ENCODE measurements around the gene PRCD. TPM values are rescaled to one million over a fixed set of nuclear protein-coding genes. Genes with fewer than 3 reads are reported as not detected.

Gene PRCD
- total RNA-seq, 1 donor from 2014 or later, result 21.4 TPM

DNA sequence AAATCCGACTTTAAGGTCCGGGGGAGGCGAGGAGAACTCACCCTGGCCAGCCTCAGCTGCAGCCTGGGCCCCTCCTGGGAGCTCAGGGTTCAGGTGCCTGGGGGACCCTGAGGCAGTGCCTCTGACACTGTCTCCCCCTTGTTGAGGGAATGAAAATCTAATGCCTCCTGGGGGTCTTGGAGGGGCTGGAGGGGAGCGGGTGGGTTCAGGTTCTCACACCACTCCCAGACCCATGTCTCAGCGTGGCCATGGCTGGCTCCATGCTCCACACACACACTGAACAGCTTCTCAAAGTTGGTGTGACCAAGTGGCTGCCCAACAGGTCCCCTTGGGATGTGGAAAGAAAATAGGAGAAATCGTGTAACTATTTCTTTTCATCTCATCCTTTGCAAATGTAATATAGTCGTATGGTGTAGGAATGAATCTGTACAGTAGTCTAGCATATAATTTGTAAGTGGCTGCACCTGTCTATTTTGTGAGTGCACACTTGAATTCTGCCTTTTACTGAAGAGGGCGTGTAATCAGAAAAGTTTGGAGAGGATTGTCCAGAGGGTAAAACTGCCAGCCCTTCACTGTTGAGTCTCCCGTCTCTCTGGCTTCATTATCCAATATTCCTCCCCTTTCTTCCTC, 788 bp upstream of the PRCD start:
- Histone ChIP-seq H3K4me3 (peak overlapping the region; percentile 55), H3K4me1 (peaks cover 69% of the 10 kb centered on the region)

DNA sequence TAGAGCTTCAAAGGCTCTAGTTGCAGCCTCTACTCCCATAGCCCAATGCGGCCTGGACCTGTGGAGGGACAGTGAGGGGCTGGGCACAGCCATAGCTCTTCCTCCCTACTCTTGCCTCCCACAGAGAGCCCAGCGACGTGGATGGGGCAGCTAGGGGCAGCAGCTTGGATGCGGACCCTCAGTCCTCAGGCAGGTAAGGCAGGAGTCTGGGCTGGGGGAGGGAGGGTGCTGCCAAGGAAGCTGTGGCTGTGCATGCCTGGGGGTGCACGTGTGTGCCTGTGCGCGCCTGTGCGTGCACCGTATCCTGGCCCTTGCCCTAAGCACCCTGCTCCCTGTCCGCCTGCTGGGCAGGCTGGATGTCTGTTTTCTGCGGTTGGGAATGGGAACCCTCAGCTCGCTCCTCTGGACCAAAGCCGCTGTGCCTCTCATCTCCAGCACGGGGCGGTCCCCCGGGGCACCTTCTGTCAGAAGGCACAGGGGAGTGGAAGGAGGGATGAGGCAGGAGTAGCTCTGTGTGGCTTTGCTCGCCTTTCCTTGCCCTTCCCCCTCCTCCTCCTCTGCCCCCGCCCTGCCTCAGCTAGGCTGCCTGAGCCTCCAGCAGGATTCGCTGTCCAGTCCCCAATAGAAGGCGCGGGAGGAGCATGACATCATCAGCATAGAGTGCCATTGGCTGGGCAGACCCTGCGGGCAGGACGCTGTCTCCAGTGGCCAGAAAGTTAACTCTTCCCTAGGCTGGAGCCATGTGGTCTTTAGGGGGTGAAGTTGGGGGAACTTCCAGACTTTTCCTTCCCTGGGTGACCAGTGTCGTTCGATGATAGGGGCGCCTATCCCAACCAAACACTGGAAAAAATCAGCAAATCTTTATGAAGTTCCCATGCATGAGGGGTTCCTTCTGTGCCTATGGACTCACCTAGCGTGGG, 797 bp downstream of the PRCD start:
- Histone ChIP-seq H3K4me3 (peak overlapping the region; percentile 20 to 47), H3K27ac (peak overlapping the region; percentile 54), H3K4me1 (peaks cover 68% of the 10 kb centered on the region), H3K9me3 (no peaks in the 10 kb centered on the region), H3K36me3 (no peaks in the 10 kb centered on the region), H3K27me3 (no peaks in the 10 kb centered on the region)
- intact Hi-C loops (cut with DNase I), result loop anchor here (10.0 kb wide), 1 partner anchor 76 kb away; the partner anchor contains the start of gene AANAT
- DNase-seq (ENCODE audit: extremely low spot score in 2 of 2), result peak in 1 of 2 donors; percentile 96
- TF ChIP-seq POLR2A (IDR thresholded peaks at IDR 0.05), result peak in 1 of 2 donors; percentile 41
- TF ChIP-seq, protein P1, sequence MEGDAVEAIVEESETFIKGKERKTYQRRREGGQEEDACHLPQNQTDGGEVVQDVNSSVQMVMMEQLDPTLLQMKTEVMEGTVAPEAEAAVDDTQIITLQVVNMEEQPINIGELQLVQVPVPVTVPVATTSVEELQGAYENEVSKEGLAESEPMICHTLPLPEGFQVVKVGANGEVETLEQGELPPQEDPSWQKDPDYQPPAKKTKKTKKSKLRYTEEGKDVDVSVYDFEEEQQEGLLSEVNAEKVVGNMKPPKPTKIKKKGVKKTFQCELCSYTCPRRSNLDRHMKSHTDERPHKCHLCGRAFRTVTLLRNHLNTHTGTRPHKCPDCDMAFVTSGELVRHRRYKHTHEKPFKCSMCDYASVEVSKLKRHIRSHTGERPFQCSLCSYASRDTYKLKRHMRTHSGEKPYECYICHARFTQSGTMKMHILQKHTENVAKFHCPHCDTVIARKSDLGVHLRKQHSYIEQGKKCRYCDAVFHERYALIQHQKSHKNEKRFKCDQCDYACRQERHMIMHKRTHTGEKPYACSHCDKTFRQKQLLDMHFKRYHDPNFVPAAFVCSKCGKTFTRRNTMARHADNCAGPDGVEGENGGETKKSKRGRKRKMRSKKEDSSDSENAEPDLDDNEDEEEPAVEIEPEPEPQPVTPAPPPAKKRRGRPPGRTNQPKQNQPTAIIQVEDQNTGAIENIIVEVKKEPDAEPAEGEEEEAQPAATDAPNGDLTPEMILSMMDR (IDR thresholded peaks at IDR 0.05), result no peak
- TF ChIP-seq POLR2AphosphoS5 (IDR thresholded peaks at IDR 0.05; ENCODE audit: insufficient read depth in 1 of 2, low read depth in 1 of 2), result peak; percentile 89 to 92

More for the DNA sequence above, 788 bp upstream of the PRCD start:
- Histone ChIP-seq H3K36me3 (no peaks in the 10 kb centered on the region), H3K9me3 (no peaks in the 10 kb centered on the region), H3K27ac (peak overlapping the region; percentile 88), H3K27me3 (no peaks in the 10 kb centered on the region)
- no peak for TF ChIP-seq POLR2A (IDR thresholded peaks at IDR 0.05)
- TF ChIP-seq, protein P1 (IDR thresholded peaks at IDR 0.05), result no peak
- intact Hi-C loops (cut with DNase I), result loop anchor here (10.0 kb wide), 1 partner anchor 176 kb away; the partner anchor contains the start of gene MXRA7
- DNase-seq (ENCODE audit: extremely low spot score in 2 of 2), result no peak

GRCh38 chr17:76541739-76542454, 2.1 kb downstream of the PRCD start:
- Histone ChIP-seq H3K27ac (no peak overlapping the region), H3K4me1 (peaks cover 67% of the 10 kb centered on the region), H3K27me3 (no peaks in the 10 kb centered on the region), H3K36me3 (no peaks in the 10 kb centered on the region), H3K9me3 (no peaks in the 10 kb centered on the region), H3K4me3 (no peak overlapping the region)
- no peak for DNase-seq (ENCODE audit: extremely low spot score in 2 of 2)
- TF ChIP-seq, protein P1 (IDR thresholded peaks at IDR 0.05), result no peak
- no peak for TF ChIP-seq POLR2AphosphoS5 (IDR thresholded peaks at IDR 0.05; ENCODE audit: insufficient read depth in 1 of 2, low read depth in 1 of 2)
- TF ChIP-seq POLR2A (IDR thresholded peaks at IDR 0.05), result no peak
- intact Hi-C loops (cut with DNase I), result loop anchor here (10.0 kb wide), 1 partner anchor 77 kb away; the partner anchor contains the start of gene AANAT

- no peaks in the 10 kb centered on the region for H3K36me3 ChIP-seq
- H3K27me3 ChIP-seq, result no peaks in the 10 kb centered on the region
- TF ChIP-seq, protein P1 (IDR thresholded peaks at IDR 0.05), result no peak
- no peak for TF ChIP-seq POLR2AphosphoS5 (IDR thresholded peaks at IDR 0.05; ENCODE audit: insufficient read depth in 1 of 2, low read depth in 1 of 2)
- TF ChIP-seq POLR2A (IDR thresholded peaks at IDR 0.05), result no peak
- no peak for DNase-seq (ENCODE audit: extremely low spot score in 2 of 2)
- no peak overlapping the region for H3K27ac ChIP-seq
- intact Hi-C loops (cut with DNase I), result loop anchor here (10.0 kb wide), 1 partner anchor 78 kb away; the partner anchor contains the start of gene AANAT
- peaks cover 71% of the 10 kb centered on the region for H3K4me1 ChIP-seq
- no peaks in the 10 kb centered on the region for H3K9me3 ChIP-seq
- no peak overlapping the region for H3K4me3 ChIP-seq
Measured at GRCh38 chr17:76542566-76542971, 2.7 kb downstream of the PRCD start.

Data from vagina (tissue), 2 donors.